GM04504 (cell line): ENCODE measurements around the gene TOMM6.
"Not testable (repeated sequence)": the region's sequence is repeated elsewhere in the genome, so short reads cannot be mapped to it uniquely, and the experiment has no call there.

ENCODE experiments used
- DNase-seq: peaks from one replicate; pipeline ENCODE4 v3.0.0-alpha.2; 2012; ENCODE audit warnings: low read depth

The TOMM6 gene

DNA sequence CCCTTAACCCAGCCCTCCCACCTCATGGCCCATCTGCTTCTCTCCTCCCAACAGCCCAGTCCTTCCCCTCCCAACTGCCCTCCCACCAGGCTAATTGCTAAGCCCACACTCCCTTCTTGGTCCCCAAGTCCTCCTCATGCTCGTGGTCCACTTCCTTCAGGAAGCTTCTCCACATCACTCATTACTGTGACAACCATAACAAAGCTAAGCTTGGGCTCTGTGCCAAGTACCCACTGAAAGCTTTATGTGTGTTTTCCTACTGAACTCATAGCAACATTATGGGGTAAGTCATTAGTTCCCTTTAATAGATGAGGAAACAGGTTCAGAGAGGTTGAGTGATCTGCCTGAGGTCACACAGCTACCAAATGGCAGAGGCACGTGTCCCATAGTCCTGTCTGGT lies 24.0 kb upstream of the TOMM6 start:
- no peak for DNase-seq

DNA sequence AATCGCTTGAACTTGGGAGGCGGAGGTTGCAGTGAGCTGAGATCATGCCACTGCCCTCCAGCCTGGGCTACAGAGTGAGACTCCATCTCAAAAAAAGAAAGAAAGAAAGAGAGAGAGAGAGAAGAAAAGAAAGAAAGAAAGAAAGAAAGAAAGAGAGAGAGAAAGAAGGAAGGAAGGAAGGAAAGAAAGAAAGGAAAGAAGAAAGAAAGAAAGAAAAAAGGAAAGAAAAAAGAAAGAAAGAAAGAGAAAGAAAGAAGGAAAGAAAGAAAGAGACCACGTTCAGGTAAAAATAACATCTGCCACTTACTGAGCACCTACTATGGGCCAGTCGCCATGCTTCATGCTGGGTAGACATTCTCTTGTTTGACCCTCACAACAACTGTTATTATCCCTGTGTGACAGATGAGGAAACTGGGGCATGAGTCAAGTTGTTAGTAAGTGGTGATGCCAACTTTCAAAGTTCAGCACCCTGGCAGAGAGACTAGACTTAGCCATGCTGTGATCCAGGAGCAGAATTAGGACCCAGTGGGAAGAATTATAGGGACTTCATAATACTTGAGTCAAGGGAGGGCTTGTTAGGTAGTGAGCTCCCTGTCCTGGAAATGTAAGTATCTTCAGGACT lies 21.3 kb upstream of the TOMM6 start:
- not testable (repeated sequence) for DNase-seq

- peak; percentile 88 for DNase-seq
Observed at GRCh38 chr6:41767112-41767833, 20.2 kb upstream of the TOMM6 start.

GRCh38 chr6:41768545-41769308 lies 18.8 kb upstream of the TOMM6 start:
- no peak for DNase-seq

DNA sequence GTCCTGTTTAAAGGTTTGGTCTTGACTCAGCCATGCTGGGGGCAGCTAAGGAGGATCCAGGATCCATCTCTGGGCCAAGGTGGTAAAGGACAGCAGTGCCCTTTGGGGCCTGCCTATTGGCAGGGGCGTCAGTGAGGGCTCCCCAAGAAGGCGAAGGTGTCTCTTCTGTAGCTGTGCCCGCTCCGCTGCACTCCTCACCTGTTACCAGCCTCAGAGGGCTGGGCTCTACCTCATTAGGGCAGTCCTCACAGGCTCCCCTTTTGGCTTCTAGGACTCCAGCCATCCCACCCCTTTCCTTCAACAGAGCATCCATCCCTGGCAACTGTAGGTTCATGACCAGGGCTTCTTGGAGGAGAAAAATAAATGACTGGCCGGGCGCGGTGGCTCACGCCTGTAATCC lies 18.1 kb upstream of the TOMM6 start:
- no peak for DNase-seq

GRCh38 chr6:41770381-41771057 lies 17.0 kb upstream of the TOMM6 start:
- DNase-seq = no peak

GRCh38 chr6:41771058-41771983 lies 16.2 kb upstream of the TOMM6 start:
- no peak for DNase-seq

DNA sequence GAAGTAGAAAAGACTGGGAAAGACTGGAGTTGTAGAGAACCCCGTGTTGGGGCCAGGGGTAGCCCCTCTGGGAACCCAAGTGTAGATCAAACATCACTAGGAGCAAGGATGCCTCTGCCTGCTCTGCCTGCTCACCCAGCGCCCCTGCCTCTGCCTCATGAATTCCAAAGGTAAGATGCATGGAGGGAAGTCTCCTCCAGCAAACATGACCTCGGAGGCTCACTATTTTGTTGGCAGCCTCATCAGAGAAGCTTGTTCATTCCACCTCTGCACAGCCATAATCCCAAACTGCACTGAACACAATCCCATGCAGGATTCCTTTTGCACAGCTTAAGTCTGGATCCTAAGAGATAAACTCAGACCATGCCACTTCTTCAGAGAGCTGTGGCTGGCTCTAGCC lies 12.7 kb upstream of the TOMM6 start:
- no peak for DNase-seq

DNA sequence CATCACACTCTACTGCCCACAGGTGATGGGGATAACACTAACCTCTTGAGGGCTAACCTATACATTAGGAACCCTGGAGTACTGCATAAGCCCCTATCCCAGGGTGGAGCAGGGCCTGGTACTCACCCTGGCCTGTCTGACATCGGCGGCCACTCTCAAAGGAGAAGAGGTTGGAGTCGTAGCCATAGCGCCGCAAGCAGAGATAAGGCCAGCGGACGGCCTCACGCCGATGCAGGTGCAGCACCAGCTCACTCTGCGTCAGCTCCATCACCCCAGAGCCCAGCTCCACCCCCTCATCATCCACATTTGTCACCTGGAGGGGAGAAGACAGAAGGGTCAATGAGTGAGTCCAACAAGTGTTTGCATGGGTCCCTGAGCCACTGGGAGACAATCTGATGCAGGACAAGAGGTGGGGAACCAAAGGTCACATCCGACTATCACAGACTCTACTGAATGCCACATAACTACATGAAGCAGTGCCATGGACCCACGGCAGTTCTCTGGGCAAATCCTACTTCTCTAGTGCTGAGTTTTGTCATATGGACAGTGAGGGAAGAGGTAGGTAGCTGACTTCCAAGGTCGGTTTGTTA lies 12.1 kb upstream of the TOMM6 start:
- no peak for DNase-seq

- no peak for DNase-seq
Observed at GRCh38 chr6:41777551-41778285, 9.8 kb upstream of the TOMM6 start.

DNA sequence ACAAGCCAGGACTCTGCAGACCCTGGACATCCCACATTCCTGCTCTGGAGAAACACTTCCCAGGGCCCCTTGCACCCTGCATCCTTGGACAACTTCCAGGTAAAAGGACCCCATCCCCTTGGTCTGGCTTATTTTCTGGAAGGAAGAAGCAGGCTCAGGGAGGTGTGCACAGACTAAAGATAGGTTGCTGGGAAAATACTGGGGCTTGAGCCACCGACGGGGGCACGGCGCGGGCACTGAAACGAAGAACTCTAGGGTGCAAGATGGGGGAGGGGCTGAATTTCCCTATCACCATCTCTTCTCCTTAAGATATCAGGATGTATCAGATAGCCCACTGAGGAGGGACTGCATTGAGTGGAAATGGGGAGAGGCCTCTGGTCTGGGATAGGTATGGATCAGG lies 8.6 kb upstream of the TOMM6 start:
- DNase-seq = no peak

GRCh38 chr6:41779336-41779735 lies 8.2 kb upstream of the TOMM6 start:
- no peak for DNase-seq

DNA sequence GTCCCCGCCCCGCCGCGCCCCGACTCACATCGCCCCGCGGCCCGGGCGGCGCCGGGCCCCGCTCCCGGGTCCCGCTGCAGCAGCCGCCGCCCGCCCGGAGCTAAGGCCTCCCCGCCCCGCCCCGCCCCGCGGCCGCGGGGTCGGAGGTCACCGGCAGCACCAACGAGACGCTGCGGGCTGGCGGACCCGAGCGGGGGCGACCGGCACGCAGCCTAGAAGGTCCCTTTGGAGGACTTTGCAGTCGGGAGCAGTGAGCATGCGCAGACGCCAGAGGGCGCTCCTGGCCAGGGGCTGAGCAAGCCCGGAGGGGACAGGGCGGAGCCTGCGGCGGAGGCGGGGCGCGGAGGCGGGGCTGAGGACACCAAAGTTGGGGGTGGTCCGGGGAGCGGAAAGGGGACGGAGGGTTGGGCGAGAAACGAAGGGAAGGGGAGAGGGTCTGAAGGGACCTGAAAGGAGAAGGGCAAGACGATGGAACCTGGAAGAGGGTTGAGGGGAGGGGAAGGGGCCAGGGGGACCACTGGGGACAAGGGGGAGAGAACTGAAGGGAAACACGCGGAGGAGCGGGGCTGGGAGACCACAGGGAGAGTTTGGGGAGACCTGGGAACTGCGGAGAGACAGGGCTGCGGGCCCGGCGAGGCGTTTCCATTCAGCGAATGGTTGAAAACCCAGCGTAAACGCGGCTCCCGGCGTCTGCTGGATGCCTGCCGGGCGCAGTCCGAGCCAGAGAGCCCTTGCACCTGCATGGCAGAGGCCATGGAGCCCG lies 7.5 kb upstream of the TOMM6 start, which contains the start of gene FRS3:
FRS3 (minus strand) TSS at position 113 of the 763 bp plus-strand sequence. CDS start 2,913 bp downstream, outside the sequence.
- peak; percentile 83 for DNase-seq

GRCh38 chr6:41780551-41781365 lies 6.7 kb upstream of the TOMM6 start, which contains the start of gene PRICKLE4:
TSS of gene PRICKLE4 (plus strand) at chr6:41780782. CDS start at chr6:41783474, 2,692 bp downstream.
- no peak for DNase-seq

DNA sequence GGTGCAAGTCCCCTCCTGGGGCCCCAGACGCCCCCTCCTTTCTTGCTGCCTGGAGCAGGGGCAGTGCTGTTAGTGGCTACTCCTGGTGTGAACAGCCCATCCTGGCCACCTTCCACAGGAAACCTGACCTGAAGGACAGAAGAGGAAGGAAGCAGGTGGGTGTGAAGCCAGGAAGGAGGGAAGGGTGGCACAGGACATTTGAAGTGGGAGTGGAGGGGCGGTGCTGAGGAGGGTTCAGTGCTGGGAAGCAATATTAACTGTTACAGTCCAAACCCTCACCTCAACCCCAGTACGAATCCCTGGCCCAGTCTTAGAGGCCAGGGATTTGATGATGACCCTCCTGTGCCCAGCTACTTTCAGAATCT lies 6.1 kb upstream of the TOMM6 start:
- no peak for DNase-seq

DNA sequence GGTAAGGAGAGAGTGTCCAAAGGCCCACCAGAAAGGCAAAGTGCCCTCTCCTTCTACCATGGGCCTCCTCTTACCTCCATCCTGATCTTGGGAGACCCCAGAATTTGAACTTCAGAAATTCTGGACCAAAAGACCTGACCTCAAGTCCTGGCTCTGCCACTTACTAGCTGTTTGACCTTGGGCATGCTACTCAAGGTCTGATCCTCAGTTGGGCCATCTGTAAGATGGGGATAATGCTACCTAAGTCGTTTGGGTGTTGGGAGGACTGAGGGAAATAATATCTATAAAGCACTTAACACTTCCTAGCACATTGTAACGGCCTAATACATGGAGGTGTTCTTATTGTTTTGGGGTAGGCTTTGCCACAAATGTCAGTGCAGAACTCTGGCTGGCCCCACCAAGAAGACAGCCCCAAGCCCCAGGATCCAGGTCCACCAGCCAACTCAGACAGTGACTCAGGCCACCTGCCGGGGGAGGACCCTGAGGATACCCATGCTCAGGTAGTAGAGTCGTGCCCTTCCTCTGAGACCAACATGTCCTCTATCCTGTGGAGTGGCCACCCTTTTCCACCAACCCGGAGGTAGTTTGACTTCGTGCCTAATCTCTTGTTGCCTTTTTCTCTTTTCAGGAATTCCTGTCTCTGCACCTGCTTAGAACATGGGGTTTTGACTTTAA lies 4.3 kb upstream of the TOMM6 start:
- DNase-seq = no peak

GRCh38 chr6:41784581-41785171 lies 2.8 kb upstream of the TOMM6 start:
- no peak for DNase-seq

DNA sequence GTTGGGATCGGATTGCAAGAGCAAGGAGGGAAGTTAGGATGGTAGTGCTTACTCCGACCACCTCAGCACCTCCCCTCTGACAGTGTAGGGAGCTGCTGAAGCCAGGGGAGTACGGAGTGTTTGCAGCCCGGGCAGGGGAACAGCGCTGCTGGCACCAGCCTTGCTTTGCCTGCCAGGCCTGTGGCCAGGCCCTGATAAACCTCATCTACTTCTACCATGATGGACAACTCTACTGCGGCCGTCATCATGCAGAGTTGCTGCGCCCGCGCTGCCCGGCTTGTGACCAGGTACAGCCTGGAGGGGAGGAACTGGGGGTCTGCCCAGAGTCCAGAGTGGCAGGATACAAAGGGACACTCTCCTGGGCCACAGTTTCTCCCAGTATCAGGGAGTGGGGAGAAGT lies 2.2 kb upstream of the TOMM6 start:
- DNase-seq = no peak
